ENCODE measurements around the gene TIFAB. TPM values are rescaled to one million over a fixed set of nuclear protein-coding genes. Genes with fewer than 3 reads are reported as not detected.

The TIFAB gene
- polyA plus RNA-seq, 1 of the 3 experiments (the other 2 are of a cell fraction): not detected

- ChIA-PET CTCF (interaction anchor here (1.3 to 18.5 kb wide), 4 partner anchors 10 to 358 kb away, joined by 4 to 791 read pairs (median 10); no protein-coding TSS in a partner anchor), POLR2A (no interaction called here)
- 35% methylated on average over 5 of the region's 5 CpGs for WGBS (ENCODE audit: low lambda C conversion rate)
- Histone ChIP-seq H3K4me1 (ENCODE audit: control insufficient read depth in 1 of 2, insufficient read depth in 2 of 2, low read depth in 1 of 2, low read length in 1 of 2) (no peaks in the 10 kb centered on the region), H3K9ac (no peak overlapping the region), H2AFZ (ENCODE audit: low read depth) (no peak overlapping the region), H3K27ac (ENCODE audit: low read depth in 2 of 2, low read length in 1 of 2) (no peak overlapping the region), H4K20me1 (ENCODE audit: insufficient read depth) (no peaks in the 10 kb centered on the region), H3K9me3 (no peaks in the 10 kb centered on the region), H3K4me2 (no peak overlapping the region), H3F3A (replicated peaks; ENCODE audit: insufficient read depth) (no peaks in the 10 kb centered on the region), H3K4me3 (ENCODE audit: low read depth in 2 of 2, low read length in 1 of 2) (no peak overlapping the region), H3K9me2 (no peaks in the 10 kb centered on the region), H3K79me2 (ENCODE audit: insufficient read depth) (no peaks in the 10 kb centered on the region), H3K27me3 (ENCODE audit: insufficient read depth) (peaks cover 35% of the 10 kb centered on the region; the same call in 1 of the 2 replicates), H3K36me3 (replicated peaks in 1 of 2; ENCODE audit: control insufficient read depth in 1 of 2, insufficient read depth in 2 of 2, low read length in 1 of 2) (no peaks in the 10 kb centered on the region)
- DNase-seq: no peak
- TF ChIP-seq USF2 (IDR thresholded peaks at IDR 0.05; ENCODE audit: borderline replicate concordance, low read depth, low read length) (no peak), ELF1 (IDR thresholded peaks at IDR 0.05) (no peak), SIN3A (IDR thresholded peaks at IDR 0.05; ENCODE audit: borderline replicate concordance, low read depth, low read length) (no peak), SMC3 (IDR thresholded peaks at IDR 0.05; ENCODE audit: low read depth, low read length) (no peak), EZH2phosphoT487 (IDR thresholded peaks at IDR 0.05; ENCODE audit: borderline replicate concordance, low read depth) (no peak), TCF12 (IDR thresholded peaks at IDR 0.05) (no peak), USF1 (IDR thresholded peaks at IDR 0.05; ENCODE audit: borderline replicate concordance, low read depth) (no peak), GABPA (IDR thresholded peaks at IDR 0.05; ENCODE audit: low read depth) (no peak), FOXJ3 (CRISPR knock-in tag; IDR thresholded peaks at IDR 0.05) (no peak), REST (IDR thresholded peaks at IDR 0.05; ENCODE audit: low read depth, low read length) (no peak), RAD21 (IDR thresholded peaks at IDR 0.05; ENCODE audit: low read length) (no peak), TAF1 (IDR thresholded peaks at IDR 0.05; ENCODE audit: borderline replicate concordance, low read depth, low read length) (no peak), RFX5 (IDR thresholded peaks at IDR 0.05; ENCODE audit: low read length) (no peak)
- TF ChIP-seq, protein P1, sequence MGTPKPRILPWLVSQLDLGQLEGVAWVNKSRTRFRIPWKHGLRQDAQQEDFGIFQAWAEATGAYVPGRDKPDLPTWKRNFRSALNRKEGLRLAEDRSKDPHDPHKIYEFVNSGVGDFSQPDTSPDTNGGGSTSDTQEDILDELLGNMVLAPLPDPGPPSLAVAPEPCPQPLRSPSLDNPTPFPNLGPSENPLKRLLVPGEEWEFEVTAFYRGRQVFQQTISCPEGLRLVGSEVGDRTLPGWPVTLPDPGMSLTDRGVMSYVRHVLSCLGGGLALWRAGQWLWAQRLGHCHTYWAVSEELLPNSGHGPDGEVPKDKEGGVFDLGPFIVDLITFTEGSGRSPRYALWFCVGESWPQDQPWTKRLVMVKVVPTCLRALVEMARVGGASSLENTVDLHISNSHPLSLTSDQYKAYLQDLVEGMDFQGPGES (IDR thresholded peaks at IDR 0.05; ENCODE audit: low read depth, low read length): no peak
- TF ChIP-seq, protein P2, sequence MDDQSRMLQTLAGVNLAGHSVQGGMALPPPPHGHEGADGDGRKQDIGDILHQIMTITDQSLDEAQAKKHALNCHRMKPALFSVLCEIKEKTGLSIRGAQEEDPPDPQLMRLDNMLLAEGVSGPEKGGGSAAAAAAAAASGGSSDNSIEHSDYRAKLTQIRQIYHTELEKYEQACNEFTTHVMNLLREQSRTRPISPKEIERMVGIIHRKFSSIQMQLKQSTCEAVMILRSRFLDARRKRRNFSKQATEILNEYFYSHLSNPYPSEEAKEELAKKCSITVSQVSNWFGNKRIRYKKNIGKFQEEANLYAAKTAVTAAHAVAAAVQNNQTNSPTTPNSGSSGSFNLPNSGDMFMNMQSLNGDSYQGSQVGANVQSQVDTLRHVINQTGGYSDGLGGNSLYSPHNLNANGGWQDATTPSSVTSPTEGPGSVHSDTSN (IDR thresholded peaks at IDR 0.05): no peak
These were observed 20.0 kb upstream of the TIFAB start for GRCh38 chr5:135472141-135472540.
